H1 (cell line): ENCODE measurements around the gene WNT7A. TPM values are rescaled to one million over a fixed set of nuclear protein-coding genes. Genes with fewer than 3 reads are reported as not detected.

Source experiments
- CTCF ChIA-PET: fragments of 300-600 bp; sonication (Branson Sonifier 250); formaldehyde crosslinking; loops from one replicate; lab custom pipeline; 2021; ENCODE audit not compliant: partially characterized antibody; lab: Charles Lee
- POLR2A ChIA-PET: fragments of 300-600 bp; sonication (Branson Sonifier 250); formaldehyde crosslinking; loops from one replicate; lab custom pipeline; 2021; ENCODE audit warnings: inconsistent platforms; ENCODE audit not compliant: partially characterized antibody; lab: Charles Lee
- DNase-seq, 2 experiments: peaks; one replicate each; pipeline versions ENCODE4 v3.0.0 to v3.0.0-alpha.2; 2010 to 2022; ENCODE audit warnings: low spot score in 2 of 2, low read depth in 1 of 2, mixed read lengths in 1 of 2
- FAIRE-seq: peaks from 2 replicates; lab custom pipeline; 2011; peaks lifted over from hg19 to GRCh38; lab: Jason Lieb, UNC
- H2AFZ ChIP-seq: 2 replicates; pipeline ENCODE4 v1.8.1; 2012; ENCODE audit warnings: low read length, inconsistent platforms
- H2AK5ac ChIP-seq: 2 replicates; pipeline ENCODE4 v1.6.1; 2013; ENCODE audit warnings: low read depth, low read length
- H2BK120ac ChIP-seq: replicated peaks from 2 replicates; pipeline ENCODE3; 2013; ENCODE audit warnings: low read depth, low read length, inconsistent platforms
- H2BK12ac ChIP-seq: 2 replicates; pipeline ENCODE4 v1.6.1; 2013; ENCODE audit warnings: low read depth, low read length
- H2BK15ac ChIP-seq: 2 replicates; pipeline ENCODE4 v1.6.1; 2013; ENCODE audit warnings: low read length
- H2BK20ac ChIP-seq: 2 replicates; pipeline ENCODE4 v1.6.1; 2013; ENCODE audit warnings: low read length
- H2BK5ac ChIP-seq: 2 replicates; pipeline ENCODE4 v1.6.1; 2013; ENCODE audit warnings: low read depth, low read length
- H3K14ac ChIP-seq: 2 replicates; pipeline ENCODE4 v1.6.1; 2013; ENCODE audit warnings: inconsistent platforms; ENCODE audit not compliant: insufficient read length
- H3K18ac ChIP-seq: 2 replicates; pipeline ENCODE4 v1.6.1; 2013; ENCODE audit warnings: low read length; ENCODE audit errors: extremely low read depth
- H3K23ac ChIP-seq: 2 replicates; pipeline ENCODE4 v1.6.1; 2013; ENCODE audit warnings: inconsistent platforms; ENCODE audit not compliant: insufficient read length
- H3K23me2 ChIP-seq: 2 replicates; pipeline ENCODE4 v1.6.1; 2013; ENCODE audit warnings: low read depth, low read length
- H3K27ac ChIP-seq: 2 replicates; pipeline ENCODE4 v1.6.1; 2011; ENCODE audit warnings: low read depth, low read length, inconsistent platforms
- H3K27me3 ChIP-seq, 4 experiments: replicated peaks in 1 of 4; 1 replicate in 1 of 4; 2 replicates in 3 of 4; pipeline versions ENCODE4 v1.6.1 to v1.8.1; 2011 to 2013; ENCODE audit warnings: low read length in 3 of 4, mild to moderate bottlenecking in 3 of 4, inconsistent platforms in 2 of 4, mixed read lengths in 2 of 4, moderate library complexity in 1 of 4; ENCODE audit not compliant: control insufficient read depth in 3 of 4, insufficient read depth in 3 of 4; ENCODE audit errors: extremely low read depth in 1 of 4
- H3K36me3 ChIP-seq, 4 experiments: 2 replicates each; pipeline versions ENCODE4 v1.6.1 to v1.8.1; 2011 to 2013; ENCODE audit warnings: mild to moderate bottlenecking in 4 of 4, low read length in 3 of 4, moderate library complexity in 2 of 4, control low read depth in 1 of 4, inconsistent platforms in 1 of 4; ENCODE audit not compliant: insufficient read depth in 4 of 4, control insufficient read depth in 2 of 4
- H3K4ac ChIP-seq: replicated peaks from 2 replicates; pipeline ENCODE3; 2013; ENCODE audit warnings: low read length, low read depth, mixed read lengths, inconsistent platforms; ENCODE audit not compliant: insufficient read length
- H3K4me1 ChIP-seq, 4 experiments: replicated peaks in 1 of 4; 1 replicate in 1 of 4; 2 replicates in 3 of 4; pipeline versions ENCODE4 v1.6.1 to v1.8.1; 2011 to 2013; ENCODE audit warnings: low read length in 3 of 4, inconsistent platforms in 2 of 4, mixed read lengths in 1 of 4; ENCODE audit not compliant: insufficient read depth in 4 of 4, control insufficient read depth in 3 of 4
- H3K4me2 ChIP-seq, 2 experiments: 2 replicates each; pipeline versions ENCODE4 v1.6.1 to v1.8.1; 2011 to 2013; ENCODE audit warnings: low read depth in 2 of 2, low read length in 2 of 2, control low read depth in 1 of 2, inconsistent platforms in 1 of 2, mild to moderate bottlenecking in 1 of 2; ENCODE audit not compliant: insufficient read depth in 1 of 2
- H3K4me3 ChIP-seq, 4 experiments: fragments of 200-600, 300-600 bp in 1 of 4; sonication (generic), shearing (Covaris generic), sonication (Bioruptor Twin) in 1 of 4; 2 replicates each; pipeline versions ENCODE4 v1.5.1 to v1.8.1; 2011 to 2016; ENCODE audit warnings: low read length in 4 of 4, low read depth in 3 of 4, control low read depth in 2 of 4, inconsistent platforms in 2 of 4, mild to moderate bottlenecking in 2 of 4, mixed read lengths in 1 of 4, moderate library complexity in 1 of 4; ENCODE audit not compliant: insufficient read depth in 2 of 4; ENCODE audit errors: extremely low read depth in 1 of 4
- H3K56ac ChIP-seq: replicated peaks from 2 replicates; pipeline ENCODE3; 2013; ENCODE audit warnings: low read depth, mild to moderate bottlenecking, mixed read lengths, low read length, inconsistent platforms; ENCODE audit not compliant: insufficient read length
- H3K79me1 ChIP-seq: 2 replicates; pipeline ENCODE4 v1.6.1; 2013; ENCODE audit warnings: low read depth, low read length, control low read depth
- H3K79me2 ChIP-seq, 2 experiments: 2 replicates each; pipeline versions ENCODE4 v1.6.1 to v1.8.1; 2012 to 2013; ENCODE audit warnings: low read length in 2 of 2, mild to moderate bottlenecking in 2 of 2, inconsistent platforms in 1 of 2; ENCODE audit not compliant: insufficient read depth in 2 of 2, control insufficient read depth in 1 of 2
- H3K9ac ChIP-seq, 4 experiments: replicated peaks in 1 of 4; 1 replicate in 1 of 4; 2 replicates in 3 of 4; pipeline versions ENCODE4 v1.6.1 to v1.8.1; 2011 to 2013; ENCODE audit warnings: low read depth in 3 of 4, low read length in 3 of 4, control low read depth in 2 of 4, mild to moderate bottlenecking in 2 of 4, moderate library complexity in 2 of 4, inconsistent platforms in 1 of 4; ENCODE audit errors: extremely low read depth in 1 of 4
- H3K9me3 ChIP-seq, 2 experiments: 2 replicates each; pipeline versions ENCODE4 v1.6.1 to v1.8.1; 2012 to 2013; ENCODE audit warnings: mild to moderate bottlenecking in 2 of 2, moderate library complexity in 2 of 2, control low read depth in 1 of 2, inconsistent platforms in 1 of 2, low read depth in 1 of 2, low read length in 1 of 2, mixed read lengths in 1 of 2; ENCODE audit not compliant: insufficient read depth in 2 of 2
- H4K20me1 ChIP-seq, 2 experiments: replicated peaks in 1 of 2; 2 replicates each; pipeline versions ENCODE3 to v1.8.1; 2011 to 2013; ENCODE audit warnings: inconsistent platforms in 2 of 2, low read length in 2 of 2, mild to moderate bottlenecking in 1 of 2; ENCODE audit not compliant: insufficient read depth in 2 of 2, control insufficient read depth in 1 of 2
- H4K5ac ChIP-seq: 2 replicates; pipeline ENCODE4 v1.6.1; 2013; ENCODE audit warnings: low read length, low read depth, mixed read lengths, inconsistent platforms; ENCODE audit not compliant: insufficient read length
- H4K8ac ChIP-seq: 2 replicates; pipeline ENCODE4 v1.8.0; 2013; ENCODE audit warnings: mild to moderate bottlenecking, moderate library complexity, low read length, inconsistent platforms; ENCODE audit not compliant: insufficient read depth; ENCODE audit errors: extremely low read depth
- H4K91ac ChIP-seq: replicated peaks from 2 replicates; pipeline ENCODE3; 2013; ENCODE audit warnings: low read length, mixed read lengths, inconsistent platforms; ENCODE audit not compliant: insufficient read length
- GTF2F1 ChIP-seq: IDR thresholded peaks from 2 replicates; pipeline ENCODE4 v1.6.1; 2012; ENCODE audit warnings: low read depth, low read length, improper control_type of control experiment, borderline replicate concordance
- SIRT6 ChIP-seq: IDR thresholded peaks from one replicate; pipeline ENCODE4 v1.7.1; 2012; ENCODE audit warnings: low read length, inconsistent platforms
- WGBS, 2 experiments: shearing (Covaris generic) in 1 of 2; methylation state at CpG; one replicate each; pipeline versions ENCODE4 v1.1.6 to v1.1.7; 2013 to 2015; ENCODE audit warnings: low lambda C conversion rate in 2 of 2, mixed read lengths in 2 of 2, inconsistent platforms in 1 of 2, low coverage in 1 of 2, missing lambda C conversion rate in 1 of 2; ENCODE audit not compliant: insufficient replicate concordance in 2 of 2, insufficient coverage in 1 of 2, insufficient read length in 1 of 2; ENCODE audit errors: extremely low coverage in 1 of 2, missing lambda C conversion rate in 1 of 2; 5-methylcytosine and 5-hydroxymethylcytosine counted together
- polyA plus RNA-seq, 7 experiments: library from polyadenylated mRNA; depleted of rRNA in 3 of 7; stranded (reverse) in 5 of 7; unstranded in 2 of 7; fragments of >200 nt in 5 of 7; fragments of 200-250 nt in 2 of 7; gene quantifications; 1 replicate in 5 of 7; 2 replicates in 1 of 7; 4 replicates in 1 of 7; pipeline versions ENCODE4 v1.2.1 to v1.2.3, GENCODE V29; 2011 to 2013; ENCODE audit warnings: missing spikeins in 2 of 7, mixed read lengths in 2 of 7
- total RNA-seq: library from RNA; stranded (reverse); fragmentation: NEBNext Ultra II Directional; extraction: Animal tissue kit (Norgen Biotek cat#: 25700); gene quantifications from 2 replicates; pipeline ENCODE4 v1.2.1, GENCODE V29; 2021

Gene WNT7A
- total and polyA plus RNA-seq, 2 of the 8 experiments (the other 6 are each of a cell fraction or from before 2014, with no cell fraction given) = 0.02 TPM; not detected in 1

DNA sequence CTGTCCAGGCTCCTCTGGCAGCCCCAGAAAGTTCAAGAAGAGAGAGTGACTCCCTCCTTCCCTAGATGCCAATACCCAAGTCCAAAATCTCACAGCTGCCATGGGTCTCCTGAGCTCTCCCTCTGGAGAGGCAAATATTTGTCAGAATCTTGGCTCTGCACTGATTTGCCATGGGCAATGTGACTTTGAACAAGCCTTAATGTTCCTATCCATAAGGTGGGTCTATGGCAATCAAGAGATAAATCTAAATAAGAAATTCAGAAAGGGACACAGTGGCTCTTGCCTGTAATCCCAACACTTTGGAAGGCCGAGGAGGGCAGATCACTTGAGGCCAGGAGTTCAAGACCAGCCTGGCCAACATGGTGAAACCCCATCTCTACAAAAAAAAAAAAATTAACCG is 12.4 kb upstream of the WNT7A start:
- Histone ChIP-seq H2AK5ac (no peak overlapping the region), H2BK5ac (no peak overlapping the region), H4K91ac (no peak overlapping the region)
- TF ChIP-seq GTF2F1 (no peak), SIRT6 (no peak)
- TF ChIP-seq, all 59 proteins: peak for 0
- Histone ChIP-seq H4K5ac (no peak overlapping the region), H3K56ac (no peak overlapping the region), H3K23ac (no peak overlapping the region), H3K4me3 (no peak overlapping the region), H4K20me1 (peaks cover 0 to 2% of the 10 kb centered on the region in 2 experiments), H3K18ac (no peak overlapping the region), H3K14ac (no peak overlapping the region), H2BK15ac (peak overlapping the region; percentile 75; the same call in 1 of the 2 replicates), H2BK20ac (no peak overlapping the region), H3K79me1 (no peaks in the 10 kb centered on the region), H2AFZ (peak overlapping the region; percentile 41; the same call in 1 of the 2 replicates), H3K4ac (no peak overlapping the region), H2BK120ac (no peak overlapping the region), H3K4me1 (peaks cover 0 to 13% (median 8%) of the 10 kb centered on the region in 4 experiments; a peak in 4 of 7 replicates), H3K4me2 (no peak overlapping the region), H3K27me3 (peaks cover 8 to 24% (median 20%) of the 10 kb centered on the region in 4 experiments), H3K36me3 (no peaks in the 10 kb centered on the region), H3K9me3 (0 out of 4 replicates have a peak, but pooled peaks cover 0 to 3% of the 10 kb centered on the region in 2 experiments), H3K9ac (no peak overlapping the region), H3K79me2 (no peaks in the 10 kb centered on the region), H4K8ac (no peak overlapping the region), H3K27ac (no peak overlapping the region), H2BK12ac (no peak overlapping the region), H3K23me2 (peaks cover 8% of the 10 kb centered on the region; the same call in 1 of the 2 replicates)
- DNase-seq (no peak), FAIRE-seq (no peak)
- CTCF ChIA-PET = interaction anchor here (0.6 to 19.2 kb wide), 6 partner anchors 9 to 1247 kb away, joined by 3 to 765 read pairs (median 5); no protein-coding TSS in a partner anchor
- 81% methylated on average over 2 of the region's 2 CpGs; no CpG with 5 or more reads in 1 of the 2 experiments for WGBS, 2 experiments
- POLR2A ChIA-PET = no interaction called here
